IPS-18a (cell line): ENCODE data around the gene TMEM255B.

Experiments
- H3K27ac ChIP-seq: one replicate; pipeline ENCODE4 v1.5.1; 2013; ENCODE audit warnings: low read length
- H3K27me3 ChIP-seq: one replicate; pipeline ENCODE4 v1.6.1; 2013; ENCODE audit warnings: mild to moderate bottlenecking, low read length; ENCODE audit not compliant: control insufficient read depth, insufficient read depth
- H3K36me3 ChIP-seq: one replicate; pipeline ENCODE4 v1.6.1; 2013; ENCODE audit warnings: low read depth, low read length; ENCODE audit not compliant: control insufficient read depth
- H3K4me1 ChIP-seq: one replicate; pipeline ENCODE4 v1.6.1; 2013; ENCODE audit warnings: low read depth, low read length; ENCODE audit not compliant: control insufficient read depth
- H3K4me3 ChIP-seq: one replicate; pipeline ENCODE4 v1.5.1; 2013; ENCODE audit warnings: low read length
- H3K9ac ChIP-seq: one replicate; pipeline ENCODE4 v1.6.1; 2013; ENCODE audit warnings: mild to moderate bottlenecking, low read length, moderate library complexity
- H3K9me3 ChIP-seq: one replicate; pipeline ENCODE4 v1.6.1; 2013; ENCODE audit warnings: low read depth, low read length; ENCODE audit not compliant: control insufficient read depth

TMEM255B gene

GRCh38 chr13:113729187-113730019 lies 29.6 kb upstream of the TMEM255B start:
- no peak overlapping the region for H3K27ac ChIP-seq
- H3K36me3 ChIP-seq, result no peaks in the 10 kb centered on the region
- H3K4me3 ChIP-seq, result no peak overlapping the region
- H3K9me3 ChIP-seq, result no peaks in the 10 kb centered on the region
- H3K27me3 ChIP-seq, result no peaks in the 10 kb centered on the region
- H3K9ac ChIP-seq, result no peak overlapping the region
- peaks cover 3% of the 10 kb centered on the region for H3K4me1 ChIP-seq

- Histone ChIP-seq H3K9ac (no peak overlapping the region), H3K9me3 (no peaks in the 10 kb centered on the region), H3K27me3 (no peaks in the 10 kb centered on the region), H3K4me1 (no peaks in the 10 kb centered on the region), H3K4me3 (no peak overlapping the region), H3K27ac (no peak overlapping the region), H3K36me3 (no peaks in the 10 kb centered on the region)
Observed at GRCh38 chr13:113730258-113730691, 28.8 kb upstream of the TMEM255B start.

GRCh38 chr13:113730831-113731191 lies 28.2 kb upstream of the TMEM255B start:
- no peaks in the 10 kb centered on the region for H3K27me3 ChIP-seq
- H3K27ac ChIP-seq, result no peak overlapping the region
- H3K9me3 ChIP-seq, result no peaks in the 10 kb centered on the region
- no peak overlapping the region for H3K9ac ChIP-seq
- H3K4me3 ChIP-seq, result no peak overlapping the region
- no peaks in the 10 kb centered on the region for H3K4me1 ChIP-seq
- no peaks in the 10 kb centered on the region for H3K36me3 ChIP-seq

GRCh38 chr13:113731192-113732175 lies 27.5 kb upstream of the TMEM255B start:
- Histone ChIP-seq H3K27ac (no peak overlapping the region), H3K4me1 (no peaks in the 10 kb centered on the region), H3K4me3 (no peak overlapping the region), H3K9ac (no peak overlapping the region), H3K27me3 (no peaks in the 10 kb centered on the region), H3K36me3 (no peaks in the 10 kb centered on the region), H3K9me3 (no peaks in the 10 kb centered on the region)

- Histone ChIP-seq H3K27ac (no peak overlapping the region), H3K4me3 (no peak overlapping the region), H3K27me3 (no peaks in the 10 kb centered on the region), H3K36me3 (no peaks in the 10 kb centered on the region), H3K4me1 (no peaks in the 10 kb centered on the region), H3K9ac (no peak overlapping the region), H3K9me3 (no peaks in the 10 kb centered on the region)
Observed at GRCh38 chr13:113732176-113732960, 26.7 kb upstream of the TMEM255B start.

GRCh38 chr13:113732961-113733950 lies 25.8 kb upstream of the TMEM255B start:
- Histone ChIP-seq H3K4me1 (no peaks in the 10 kb centered on the region), H3K9ac (no peak overlapping the region), H3K27ac (no peak overlapping the region), H3K9me3 (no peaks in the 10 kb centered on the region), H3K27me3 (no peaks in the 10 kb centered on the region), H3K36me3 (no peaks in the 10 kb centered on the region), H3K4me3 (no peak overlapping the region)

GRCh38 chr13:113734099-113734825 lies 24.8 kb upstream of the TMEM255B start:
- H3K9ac ChIP-seq, result no peak overlapping the region
- H3K4me3 ChIP-seq, result no peak overlapping the region
- no peaks in the 10 kb centered on the region for H3K4me1 ChIP-seq
- no peaks in the 10 kb centered on the region for H3K36me3 ChIP-seq
- H3K9me3 ChIP-seq, result no peaks in the 10 kb centered on the region
- no peak overlapping the region for H3K27ac ChIP-seq
- H3K27me3 ChIP-seq, result no peaks in the 10 kb centered on the region

- Histone ChIP-seq H3K27ac (no peak overlapping the region), H3K9me3 (no peaks in the 10 kb centered on the region), H3K9ac (no peak overlapping the region), H3K27me3 (no peaks in the 10 kb centered on the region), H3K4me1 (no peaks in the 10 kb centered on the region), H3K36me3 (no peaks in the 10 kb centered on the region), H3K4me3 (no peak overlapping the region)
Observed at GRCh38 chr13:113734826-113735125, 24.2 kb upstream of the TMEM255B start.

GRCh38 chr13:113735194-113735593 lies 23.8 kb upstream of the TMEM255B start:
- Histone ChIP-seq H3K27ac (no peak overlapping the region), H3K4me3 (no peak overlapping the region), H3K27me3 (no peaks in the 10 kb centered on the region), H3K36me3 (no peaks in the 10 kb centered on the region), H3K9ac (no peak overlapping the region), H3K9me3 (no peaks in the 10 kb centered on the region), H3K4me1 (no peaks in the 10 kb centered on the region)

- H3K27me3 ChIP-seq, result no peaks in the 10 kb centered on the region
- no peaks in the 10 kb centered on the region for H3K9me3 ChIP-seq
- H3K36me3 ChIP-seq, result no peaks in the 10 kb centered on the region
- no peak overlapping the region for H3K4me3 ChIP-seq
- no peak overlapping the region for H3K27ac ChIP-seq
- no peak overlapping the region for H3K9ac ChIP-seq
- H3K4me1 ChIP-seq, result no peaks in the 10 kb centered on the region
Observed at GRCh38 chr13:113735750-113736149, 23.3 kb upstream of the TMEM255B start.
